ENCODE data around the gene FAM120C. TPM values are rescaled to one million over a fixed set of nuclear protein-coding genes. Genes with fewer than 3 reads are reported as not detected.
A peak's percentile ranks its signal among the peaks of the same experiment; 100 is the strongest.

Gene FAM120C
- total RNA-seq, 2 experiments from 2014 or later: 8.3 to 8.4 TPM

DNA sequence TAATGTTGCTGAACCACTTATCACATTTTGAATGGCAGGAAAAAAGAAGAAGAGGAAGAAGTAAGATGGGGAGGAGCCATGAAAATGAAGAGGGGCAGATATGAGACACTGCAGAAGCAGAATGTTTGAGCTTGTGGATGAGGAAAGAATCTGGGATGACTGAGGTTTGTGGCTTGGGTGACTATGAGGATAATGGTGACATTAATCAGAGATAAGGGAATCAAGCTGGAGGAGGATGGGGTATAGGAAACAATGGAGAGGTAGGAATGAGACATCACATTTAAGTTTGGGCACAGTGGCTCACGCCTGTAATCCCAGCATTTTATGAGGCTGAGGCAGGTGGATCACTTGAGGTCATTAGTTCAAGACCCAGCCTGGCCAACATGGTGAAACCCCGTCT lies 119.7 kb downstream of the FAM120C start:
- CTCF ChIA-PET: no interaction called here
- intact Hi-C loops (cut with micrococcal nuclease): no loop called here
- POLR2A ChIA-PET: no interaction called here
- Mint-ChIP-seq H3K27me3 (no peaks in the 10 kb centered on the region), H3K9me3 (no peaks in the 10 kb centered on the region), H3K4me1 (ENCODE audit: low read depth) (no peaks in the 10 kb centered on the region), H3K4me3 (no peak overlapping the region), H3K36me3 (ENCODE audit: low read depth) (no peaks in the 10 kb centered on the region), H3K27ac (no peak overlapping the region)
- TF ChIP-seq, protein P1, sequence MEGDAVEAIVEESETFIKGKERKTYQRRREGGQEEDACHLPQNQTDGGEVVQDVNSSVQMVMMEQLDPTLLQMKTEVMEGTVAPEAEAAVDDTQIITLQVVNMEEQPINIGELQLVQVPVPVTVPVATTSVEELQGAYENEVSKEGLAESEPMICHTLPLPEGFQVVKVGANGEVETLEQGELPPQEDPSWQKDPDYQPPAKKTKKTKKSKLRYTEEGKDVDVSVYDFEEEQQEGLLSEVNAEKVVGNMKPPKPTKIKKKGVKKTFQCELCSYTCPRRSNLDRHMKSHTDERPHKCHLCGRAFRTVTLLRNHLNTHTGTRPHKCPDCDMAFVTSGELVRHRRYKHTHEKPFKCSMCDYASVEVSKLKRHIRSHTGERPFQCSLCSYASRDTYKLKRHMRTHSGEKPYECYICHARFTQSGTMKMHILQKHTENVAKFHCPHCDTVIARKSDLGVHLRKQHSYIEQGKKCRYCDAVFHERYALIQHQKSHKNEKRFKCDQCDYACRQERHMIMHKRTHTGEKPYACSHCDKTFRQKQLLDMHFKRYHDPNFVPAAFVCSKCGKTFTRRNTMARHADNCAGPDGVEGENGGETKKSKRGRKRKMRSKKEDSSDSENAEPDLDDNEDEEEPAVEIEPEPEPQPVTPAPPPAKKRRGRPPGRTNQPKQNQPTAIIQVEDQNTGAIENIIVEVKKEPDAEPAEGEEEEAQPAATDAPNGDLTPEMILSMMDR (IDR thresholded peaks at IDR 0.05): no peak
- ATAC-seq: no peak
- no peak for DNase-seq

DNA sequence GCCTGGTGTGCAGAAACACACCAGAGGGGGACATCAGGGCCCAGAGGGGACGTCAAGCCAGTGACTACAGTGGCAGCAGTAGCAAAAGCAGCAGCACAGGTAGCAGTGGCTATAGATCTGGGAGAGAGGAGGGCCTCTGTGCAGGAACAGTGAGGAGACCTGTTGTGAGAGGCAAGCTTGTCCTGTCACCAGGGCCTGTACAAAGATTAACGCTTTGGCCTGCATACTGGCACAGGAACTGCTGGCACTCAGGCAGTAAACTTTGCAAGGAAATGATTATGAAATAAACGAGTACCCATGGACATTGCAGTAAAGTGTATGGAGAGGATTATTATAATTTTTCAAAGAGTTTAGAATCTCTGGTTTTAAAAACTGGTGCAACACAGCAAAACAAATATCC lies 133.3 kb downstream of the FAM120C start:
- DNase-seq (no peak), ATAC-seq (no peak)
- H3K4me1 Mint-ChIP-seq (ENCODE audit: low read depth): peaks cover 6% of the 10 kb centered on the region
- H3K27me3 Mint-ChIP-seq: no peaks in the 10 kb centered on the region
- no peak overlapping the region for H3K4me3 Mint-ChIP-seq
- no peaks in the 10 kb centered on the region for H3K9me3 Mint-ChIP-seq
- ChIA-PET POLR2A (no interaction called here), CTCF (no interaction called here)
- TF ChIP-seq, protein P1 (IDR thresholded peaks at IDR 0.05): no peak
- H3K36me3 Mint-ChIP-seq (ENCODE audit: low read depth): no peaks in the 10 kb centered on the region
- no peak overlapping the region for H3K27ac Mint-ChIP-seq
- intact Hi-C loops (cut with micrococcal nuclease): no loop called here

DNA sequence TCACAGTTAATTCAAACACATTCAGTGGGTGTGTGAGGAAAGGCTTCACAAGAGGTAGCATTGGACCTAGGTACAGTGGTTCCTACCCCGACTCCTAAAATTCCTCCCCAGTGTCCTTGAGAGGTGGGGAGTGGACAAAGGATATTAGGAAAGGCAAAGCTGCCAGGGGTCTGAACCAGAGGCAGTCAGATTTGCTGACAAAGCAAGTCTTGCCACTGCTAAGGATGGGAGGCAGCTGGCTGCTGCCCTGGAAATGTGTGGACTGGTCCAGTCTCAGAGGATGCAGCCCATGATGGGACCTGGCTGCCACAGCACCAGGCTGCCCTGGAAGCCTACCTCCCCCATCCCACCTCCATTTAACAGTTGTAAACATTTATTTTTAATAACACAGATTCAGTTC lies 134.6 kb downstream of the FAM120C start:
- TF ChIP-seq, protein P1 (IDR thresholded peaks at IDR 0.05): no peak
- CTCF ChIA-PET: no interaction called here

DNA sequence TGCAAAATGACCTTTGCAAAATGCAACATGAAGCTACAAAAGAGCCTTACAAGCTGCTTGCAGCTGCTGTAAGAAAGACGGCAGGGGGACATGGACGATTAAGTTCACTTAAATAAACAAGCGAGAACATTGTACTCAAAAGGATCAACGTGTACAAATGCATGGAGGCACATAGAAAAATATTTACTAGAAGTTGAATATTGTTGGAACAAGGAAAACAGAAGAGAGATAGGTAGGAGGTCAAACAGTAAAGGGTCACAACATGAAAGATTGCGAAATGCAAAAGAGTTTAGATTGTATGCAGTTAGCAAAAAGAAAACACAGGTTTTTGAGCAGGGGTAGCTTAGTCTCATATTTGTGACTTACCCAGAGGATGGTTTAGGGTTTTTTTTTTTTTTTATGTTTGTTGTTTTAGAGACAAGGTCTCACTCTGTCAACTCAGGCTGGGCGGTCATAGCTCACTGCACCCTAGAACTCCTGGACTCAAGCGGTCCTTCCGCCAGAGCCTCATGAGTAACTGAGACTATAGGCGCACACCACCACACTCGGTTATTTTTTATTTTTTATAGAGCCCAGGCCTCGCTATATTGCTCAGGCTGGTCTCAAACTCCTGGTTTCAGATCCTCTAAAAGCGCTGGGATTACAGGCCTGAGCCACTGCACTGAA lies 137.4 kb downstream of the FAM120C start:
- Mint-ChIP-seq H3K9me3 (no peaks in the 10 kb centered on the region), H3K4me3 (peak overlapping the region; percentile 96), H3K4me1 (ENCODE audit: low read depth) (peaks cover 19% of the 10 kb centered on the region), H3K27ac (peak overlapping the region; percentile 96), H3K36me3 (ENCODE audit: low read depth) (peaks cover 11% of the 10 kb centered on the region), H3K27me3 (no peaks in the 10 kb centered on the region)
- intact Hi-C loops (cut with micrococcal nuclease): no loop called here
- ChIA-PET CTCF (no interaction called here), POLR2A (interaction anchor here (2.4 kb wide), 1 partner anchor 137 kb away, joined by 16 read pairs; the partner anchor contains the start of gene FAM120C)
- DNase-seq: no peak
- ATAC-seq: no peak
- TF ChIP-seq, protein P1 (IDR thresholded peaks at IDR 0.05): no peak

More for the DNA sequence above, 134.6 kb downstream of the FAM120C start:
- ATAC-seq: no peak
- Mint-ChIP-seq H3K4me3 (no peak overlapping the region), H3K27ac (no peak overlapping the region), H3K36me3 (ENCODE audit: low read depth) (no peaks in the 10 kb centered on the region), H3K4me1 (ENCODE audit: low read depth) (peaks cover 7% of the 10 kb centered on the region), H3K27me3 (no peaks in the 10 kb centered on the region), H3K9me3 (no peaks in the 10 kb centered on the region)
- intact Hi-C loops (cut with micrococcal nuclease): no loop called here
- DNase-seq: no peak
- POLR2A ChIA-PET: no interaction called here

GRCh38 chrX:54044877-54045338 lies 138.1 kb downstream of the FAM120C start:
- peaks cover 14% of the 10 kb centered on the region for H3K36me3 Mint-ChIP-seq (ENCODE audit: low read depth)
- H3K27ac Mint-ChIP-seq: peak overlapping the region; percentile 96
- intact Hi-C loops (cut with micrococcal nuclease): loop anchor here (5.0 kb wide), 1 partner anchor 137 kb away; the partner anchor contains the start of gene FAM120C
- ChIA-PET CTCF (no interaction called here), POLR2A (interaction anchor here (2.0 to 2.5 kb wide), 3 partner anchors 138 to 956 kb away, joined by 5 to 16 read pairs (median 9); partner anchors contain the start of genes APEX2 and FAM120C)
- TF ChIP-seq, protein P1 (IDR thresholded peaks at IDR 0.05): no peak
- H3K27me3 Mint-ChIP-seq: no peaks in the 10 kb centered on the region
- peak overlapping the region; percentile 96 for H3K4me3 Mint-ChIP-seq
- H3K4me1 Mint-ChIP-seq (ENCODE audit: low read depth): peaks cover 27% of the 10 kb centered on the region
- H3K9me3 Mint-ChIP-seq: no peaks in the 10 kb centered on the region
- DNase-seq (no peak), ATAC-seq (no peak)
